Measurements from ENCODE around the gene GTF3C6. TPM values are rescaled to one million over a fixed set of nuclear protein-coding genes. Genes with fewer than 3 reads are reported as not detected.

The GTF3C6 gene
- total and polyA plus RNA-seq, 2 of the 13 experiments (the other 11 are each of a cell fraction or from before 2014, with no cell fraction given) = 21.6 to 160 TPM

GRCh38 chr6:110951986-110952794, 6.3 kb upstream of the GTF3C6 start (continued):
- TF ChIP-seq HMGXB3 (CRISPR knock-in tag; IDR thresholded peaks at IDR 0.05; ENCODE audit: borderline replicate concordance) (peak; percentile 56; the same call in 1 of the 2 replicates), STAT6 (CRISPR knock-in tag; IDR thresholded peaks at IDR 0.05; ENCODE audit: borderline replicate concordance) (0 out of 2 replicates have a peak, but pooled peaks have one; percentile 68), MATR3 (CRISPR knock-in tag; IDR thresholded peaks at IDR 0.05) (no peak), ZMAT5 (CRISPR knock-in tag; IDR thresholded peaks at IDR 0.05; ENCODE audit: borderline replicate concordance, low read depth) (no peak), NFIC (IDR thresholded peaks at IDR 0.05; ENCODE audit: low read length) (peak; percentile 50; the same call in 1 of the 2 replicates), ELF4 (CRISPR knock-in tag; IDR thresholded peaks at IDR 0.05; ENCODE audit: borderline replicate concordance) (0 out of 2 replicates have a peak, but pooled peaks have one; percentile 28), ARNT (IDR thresholded peaks at IDR 0.05) (no peak), JARID2 (CRISPR knock-in tag; IDR thresholded peaks at IDR 0.05; ENCODE audit: insufficient replicate concordance) (no peak), FOXA3 (CRISPR knock-in tag; IDR thresholded peaks at IDR 0.05) (peak; percentile 87), ATF4 (CRISPR knock-in tag; IDR thresholded peaks at IDR 0.05) (peak in 1 of 2 experiments; percentile 95; a peak in 2 of 4 replicates), NCOA5 (CRISPR knock-in tag; IDR thresholded peaks at IDR 0.05) (no peak), ZNF264 (CRISPR knock-in tag; IDR thresholded peaks at IDR 0.05) (peak; percentile 72; the same call in 1 of the 2 replicates), PPARG (CRISPR knock-in tag; conservative IDR thresholded peaks at IDR 0.05) (0 out of 2 replicates have a peak, but pooled peaks have one; percentile 22), ZNF512 (CRISPR knock-in tag; IDR thresholded peaks at IDR 0.05) (no peak), ARID3A (IDR thresholded peaks at IDR 0.05; ENCODE audit: low read depth, low read length) (peak; percentile 92), CHD2 (IDR thresholded peaks at IDR 0.05; ENCODE audit: low read depth, low read length) (no peak)
